GM23248 (cell line): ENCODE measurements around the gene ATP13A3. TPM values are rescaled to one million over a fixed set of nuclear protein-coding genes. Genes with fewer than 3 reads are reported as not detected.

Source experiments
- DNase-seq: peaks from one replicate; pipeline ENCODE4 v3.0.0-alpha.2; 2015
- H2AFZ ChIP-seq: fragments of 200-600 bp; sonication (generic); 2 replicates; pipeline ENCODE4 v1.6.1; 2016; ENCODE audit warnings: antibody characterized with exemption
- H3F3A ChIP-seq: fragments of 200-600 bp; sonication (generic); 2 replicates; pipeline ENCODE4 v1.6.1; 2016; ENCODE audit warnings: mild to moderate bottlenecking, antibody characterized with exemption, mixed run types; ENCODE audit not compliant: insufficient read depth
- H3K27ac ChIP-seq: fragments of 200-600 bp; sonication (generic); 2 replicates; pipeline ENCODE4 v1.5.1; 2016; ENCODE audit warnings: mild to moderate bottlenecking
- H3K27me3 ChIP-seq: fragments of 200-600 bp; sonication (generic); replicated peaks from 2 replicates; pipeline ENCODE4 v1.6.1; 2016; ENCODE audit warnings: mild to moderate bottlenecking; ENCODE audit not compliant: insufficient read depth
- H3K36me3 ChIP-seq: fragments of 200-600 bp; sonication (generic); 2 replicates; pipeline ENCODE4 v1.6.1; 2016; ENCODE audit warnings: low read depth, mild to moderate bottlenecking
- H3K4me1 ChIP-seq: fragments of 200-600 bp; sonication (generic); 2 replicates; pipeline ENCODE4 v1.6.1; 2016; ENCODE audit warnings: mild to moderate bottlenecking; ENCODE audit not compliant: insufficient read depth
- H3K4me2 ChIP-seq: fragments of 200-600 bp; sonication (generic); one replicate; pipeline ENCODE4 v1.6.1; 2016; ENCODE audit warnings: mild to moderate bottlenecking; ENCODE audit not compliant: unreplicated experiment
- H3K4me3 ChIP-seq: fragments of 200-600 bp; sonication (generic); 2 replicates; pipeline ENCODE4 v1.5.1; 2016; ENCODE audit warnings: mild to moderate bottlenecking
- H3K79me2 ChIP-seq: fragments of 200-600 bp; sonication (generic); 2 replicates; pipeline ENCODE4 v1.6.1; 2016; ENCODE audit warnings: mild to moderate bottlenecking; ENCODE audit not compliant: insufficient read depth
- H3K9ac ChIP-seq: fragments of 200-600 bp; sonication (generic); 2 replicates; pipeline ENCODE4 v1.6.1; 2016; ENCODE audit warnings: mild to moderate bottlenecking
- H3K9me2 ChIP-seq: fragments of 200-600 bp; sonication (generic); 2 replicates; pipeline ENCODE4 v1.6.1; 2016; ENCODE audit warnings: mixed run types, mild to moderate bottlenecking, moderate library complexity; ENCODE audit not compliant: insufficient read depth
- H3K9me3 ChIP-seq: fragments of 200-600 bp; sonication (generic); one replicate; pipeline ENCODE4 v1.6.1; 2017; ENCODE audit warnings: low read depth
- H4K20me1 ChIP-seq: fragments of 200-600 bp; sonication (generic); 2 replicates; pipeline ENCODE4 v1.6.0; 2016; ENCODE audit not compliant: insufficient read depth
- EZH2 ChIP-seq: fragments of 200-600 bp; sonication (generic); IDR thresholded peaks from 2 replicates; pipeline ENCODE4 v1.6.1; 2018; ENCODE audit warnings: antibody characterized with exemption, mild to moderate bottlenecking; ENCODE audit not compliant: insufficient read depth, poor library complexity, severe bottlenecking
- EZH2phosphoT487 ChIP-seq: fragments of 200-600 bp; sonication (generic); IDR thresholded peaks from 2 replicates; pipeline ENCODE4 v1.6.1; 2018; ENCODE audit warnings: antibody characterized with exemption, moderate library complexity, mild to moderate bottlenecking, low read depth; ENCODE audit not compliant: insufficient read depth
- WGBS, 2 experiments: methylation state at CpG; one replicate each; pipeline ENCODE4 v1.1.6; 2015 to 2017; ENCODE audit warnings: low lambda C conversion rate in 2 of 2, low coverage in 1 of 2; ENCODE audit errors: missing lambda C conversion rate in 2 of 2; 5-methylcytosine and 5-hydroxymethylcytosine counted together
- in situ Hi-C: fragments of 300-500 bp; cut with MboI; formaldehyde crosslinking; loops from 2 replicates; pipeline ENCODE4 v1.15.0; 2020
- polyA plus RNA-seq: library from polyadenylated mRNA; unstranded; fragments of >200 nt; fragmentation: Nextera tagmentation; extraction: Ambion mirVana; gene quantifications from 2 replicates; pipeline ENCODE4 v1.2.1, GENCODE V29; 2016
- total RNA-seq: library from RNA; depleted of rRNA; stranded (reverse); fragments of >200 nt; shearing (Covaris generic); gene quantifications from 2 replicates; pipeline ENCODE4 v1.2.3, GENCODE V29; 2014

Gene ATP13A3
- total and polyA plus RNA-seq, 2 experiments from 2014 or later: 22.3 to 232 TPM

- Histone ChIP-seq H3K79me2 (no peaks in the 10 kb centered on the region), H3K36me3 (no peaks in the 10 kb centered on the region), H3F3A (no peaks in the 10 kb centered on the region), H4K20me1 (no peaks in the 10 kb centered on the region), H3K9ac (no peak overlapping the region), H3K4me1 (no peaks in the 10 kb centered on the region), H3K27me3 (peaks cover 10% of the 10 kb centered on the region), H2AFZ (no peak overlapping the region), H3K9me3 (no peaks in the 10 kb centered on the region), H3K9me2 (no peaks in the 10 kb centered on the region), H3K27ac (no peak overlapping the region), H3K4me2 (no peak overlapping the region), H3K4me3 (no peak overlapping the region)
- TF ChIP-seq EZH2phosphoT487 (no peak), EZH2 (no peak)
- in situ Hi-C loops: no loop called here
- DNase-seq: no peak
- WGBS, 2 experiments: 89 to 93% methylated on average over 8 of the region's 8 CpGs
Measured at GRCh38 chr3:194389269-194389668, 97.5 kb downstream of the ATP13A3 start.

GRCh38 chr3:194387926-194388418 lies 98.8 kb downstream of the ATP13A3 start:
- Histone ChIP-seq H2AFZ (no peak overlapping the region), H3K36me3 (no peaks in the 10 kb centered on the region), H3F3A (no peaks in the 10 kb centered on the region), H3K4me1 (no peaks in the 10 kb centered on the region), H3K79me2 (no peaks in the 10 kb centered on the region), H4K20me1 (no peaks in the 10 kb centered on the region), H3K27me3 (peaks cover 10% of the 10 kb centered on the region), H3K27ac (no peak overlapping the region), H3K4me2 (no peak overlapping the region), H3K4me3 (no peak overlapping the region), H3K9me3 (no peaks in the 10 kb centered on the region), H3K9ac (no peak overlapping the region), H3K9me2 (no peaks in the 10 kb centered on the region)
- TF ChIP-seq EZH2 (no peak), EZH2phosphoT487 (no peak)
- WGBS, 2 experiments: 82 to 87% methylated on average over 8 of the region's 8 CpGs
- no peak for DNase-seq
- in situ Hi-C loops: no loop called here

DNA sequence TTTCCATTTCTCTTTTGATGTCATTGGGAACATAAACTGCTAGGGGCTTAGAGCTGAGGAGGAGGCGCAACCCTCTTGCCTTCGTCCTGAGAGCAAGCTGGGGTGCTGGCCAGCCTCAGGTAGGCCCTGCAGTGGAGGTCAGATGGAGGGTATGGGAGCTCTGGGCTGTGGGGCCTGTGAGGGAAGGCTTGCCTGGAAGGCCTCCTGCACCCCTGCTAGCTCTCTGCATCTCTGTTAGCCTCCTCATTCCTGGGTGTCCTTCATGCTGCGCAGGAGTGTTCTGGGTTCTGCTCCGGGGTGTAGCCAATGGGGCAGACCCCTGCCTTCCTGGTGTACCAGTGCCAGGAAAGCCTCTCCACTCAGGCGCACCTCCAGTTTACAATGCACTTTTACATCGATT lies 99.5 kb downstream of the ATP13A3 start:
- Histone ChIP-seq H3K9me2 (no peaks in the 10 kb centered on the region), H3K79me2 (no peaks in the 10 kb centered on the region), H2AFZ (no peak overlapping the region), H3K4me1 (no peaks in the 10 kb centered on the region), H3K4me3 (no peak overlapping the region), H3K27me3 (peaks cover 10% of the 10 kb centered on the region), H3K36me3 (no peaks in the 10 kb centered on the region), H3K4me2 (no peak overlapping the region), H3K27ac (no peak overlapping the region), H3K9ac (no peak overlapping the region), H4K20me1 (no peaks in the 10 kb centered on the region), H3K9me3 (no peaks in the 10 kb centered on the region), H3F3A (no peaks in the 10 kb centered on the region)
- TF ChIP-seq EZH2phosphoT487 (no peak), EZH2 (no peak)
- in situ Hi-C loops: no loop called here
- DNase-seq: no peak
- 92 to 95% methylated on average over 6 of the region's 6 CpGs for WGBS, 2 experiments

- TF ChIP-seq EZH2phosphoT487 (no peak), EZH2 (no peak)
- no peaks in the 10 kb centered on the region for H3K9me2 ChIP-seq
- H3K4me2 ChIP-seq: no peak overlapping the region
- H3K4me3 ChIP-seq: no peak overlapping the region
- H3K36me3 ChIP-seq: no peaks in the 10 kb centered on the region
- no peak for DNase-seq
- H3K9ac ChIP-seq: no peak overlapping the region
- in situ Hi-C loops: no loop called here
- H3K27ac ChIP-seq: no peak overlapping the region
- no peaks in the 10 kb centered on the region for H3K4me1 ChIP-seq
- WGBS, 2 experiments: 53 to 54% methylated on average over 7 of the region's 7 CpGs
- no peaks in the 10 kb centered on the region for H3F3A ChIP-seq
- H3K79me2 ChIP-seq: no peaks in the 10 kb centered on the region
- H3K27me3 ChIP-seq: peaks cover 10% of the 10 kb centered on the region
- H2AFZ ChIP-seq: no peak overlapping the region
- no peaks in the 10 kb centered on the region for H3K9me3 ChIP-seq
- no peaks in the 10 kb centered on the region for H4K20me1 ChIP-seq
Measured at GRCh38 chr3:194386648-194387047, 100.2 kb downstream of the ATP13A3 start.

- Histone ChIP-seq H3K4me2 (no peak overlapping the region), H4K20me1 (no peaks in the 10 kb centered on the region), H3K27ac (no peak overlapping the region), H3K9me2 (no peaks in the 10 kb centered on the region), H3K4me3 (no peak overlapping the region), H2AFZ (no peak overlapping the region), H3K9ac (no peak overlapping the region), H3K4me1 (no peaks in the 10 kb centered on the region), H3K9me3 (no peaks in the 10 kb centered on the region), H3K27me3 (peaks cover 10% of the 10 kb centered on the region), H3K79me2 (no peaks in the 10 kb centered on the region), H3F3A (no peaks in the 10 kb centered on the region), H3K36me3 (no peaks in the 10 kb centered on the region)
- no peak for DNase-seq
- in situ Hi-C loops: no loop called here
- WGBS, 2 experiments: 71 to 75% methylated on average over 15 of the region's 15 CpGs
- no peak for TF ChIP-seq EZH2
- TF ChIP-seq EZH2phosphoT487: no peak
Measured at GRCh38 chr3:194386066-194386465, 100.7 kb downstream of the ATP13A3 start.
